SK-N-MC (cell line): ENCODE results near the gene GLI3.

Source experiments
- DNase-seq: peaks from one replicate; pipeline ENCODE4 v3.0.0-alpha.2; 2011; ENCODE audit warnings: low read depth, low spot score
- H3K27ac ChIP-seq: fragments of 200-600 bp; sonication (generic); 2 replicates; pipeline ENCODE4 v1.5.1; 2016; ENCODE audit warnings: mixed run types
- H3K36me3 ChIP-seq: fragments of 200-600 bp; sonication (generic); 2 replicates; pipeline ENCODE4 v1.6.1; 2017; ENCODE audit warnings: antibody characterized with exemption, low read length, mixed read lengths; ENCODE audit not compliant: insufficient read depth
- H3K4me3 ChIP-seq: fragments of 200-600 bp; sonication (generic); 2 replicates; pipeline ENCODE4 v1.5.1; 2016
- H3K9ac ChIP-seq: fragments of 200-600 bp; sonication (generic); 2 replicates; pipeline ENCODE4 v1.8.0; 2017; ENCODE audit warnings: mixed run types, mixed read lengths; ENCODE audit not compliant: insufficient read length
- H3K9me3 ChIP-seq: fragments of 200-600 bp; sonication (generic); 2 replicates; pipeline ENCODE4 v1.6.1; 2017; ENCODE audit warnings: low read depth, mild to moderate bottlenecking, antibody characterized with exemption, low read length, moderate library complexity, mixed read lengths
- EZH2 ChIP-seq: fragments of 200-600 bp; sonication (generic); IDR thresholded peaks from one replicate; pipeline ENCODE4 v1.6.1; 2017; ENCODE audit warnings: antibody characterized with exemption
- FOXP2 ChIP-seq: optimal IDR thresholded peaks from 2 replicates; pipeline ENCODE3; 2011; ENCODE audit warnings: mild to moderate bottlenecking, moderate library complexity; ENCODE audit not compliant: insufficient read depth; ENCODE audit errors: extremely low read length, control extremely low read depth
- POLR2AphosphoS5 ChIP-seq: IDR thresholded peaks from 2 replicates; pipeline ENCODE4 v1.6.1; 2012; ENCODE audit warnings: mild to moderate bottlenecking, low read depth, low read length, borderline replicate concordance

Gene GLI3

DNA sequence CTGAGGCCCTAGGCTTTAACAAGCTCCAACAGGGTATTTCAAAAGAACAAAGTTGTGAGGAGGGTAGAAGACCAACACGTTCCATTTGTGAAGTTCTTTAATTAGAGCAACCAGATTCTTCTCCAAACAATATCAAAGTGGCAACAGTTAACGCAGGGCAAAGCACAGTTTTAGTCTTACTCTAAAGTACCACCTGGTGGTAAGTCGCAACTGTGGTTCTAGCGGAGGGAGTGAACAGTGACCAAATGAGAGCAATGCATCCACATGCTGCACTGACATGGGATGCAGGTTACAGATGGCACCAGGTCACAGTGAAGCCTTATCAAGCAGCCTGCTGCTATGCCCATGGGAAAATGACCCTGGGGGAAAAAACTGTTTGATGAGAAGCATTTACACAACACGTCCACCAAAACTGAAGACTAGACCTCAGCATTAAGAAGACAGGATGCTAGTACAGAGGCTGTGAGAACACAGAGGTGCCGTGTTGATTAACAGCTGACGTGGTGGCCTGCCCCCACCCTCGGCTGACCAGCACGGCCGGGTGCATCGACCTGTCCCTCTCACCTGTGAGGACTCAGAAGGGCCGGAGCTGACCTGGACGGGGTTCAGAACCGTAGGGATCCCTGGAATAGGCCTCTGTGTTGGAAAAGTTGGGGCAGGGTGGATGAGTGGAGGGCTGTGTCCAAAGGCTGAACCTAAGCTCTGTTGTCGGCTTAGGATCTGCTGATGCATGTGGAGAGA is 211.2 kb downstream of the GLI3 start:
- no peak overlapping the region for H3K9ac ChIP-seq
- no peak for DNase-seq
- H3K27ac ChIP-seq = no peak overlapping the region
- no peaks in the 10 kb centered on the region for H3K36me3 ChIP-seq
- no peak overlapping the region for H3K4me3 ChIP-seq
- no peaks in the 10 kb centered on the region for H3K9me3 ChIP-seq
- TF ChIP-seq FOXP2 (no peak), EZH2 (no peak), POLR2AphosphoS5 (no peak)

- Histone ChIP-seq H3K4me3 (no peak overlapping the region), H3K36me3 (no peaks in the 10 kb centered on the region), H3K9ac (no peak overlapping the region), H3K9me3 (no peaks in the 10 kb centered on the region), H3K27ac (no peak overlapping the region)
- TF ChIP-seq FOXP2 (no peak), EZH2 (no peak), POLR2AphosphoS5 (no peak)
- DNase-seq = peak; percentile 30
These were observed 212.5 kb downstream of the GLI3 start for GRCh38 chr7:42024537-42024936.

GRCh38 chr7:42023262-42023661 is 213.7 kb downstream of the GLI3 start:
- Histone ChIP-seq H3K27ac (no peak overlapping the region), H3K9me3 (no peaks in the 10 kb centered on the region), H3K4me3 (no peak overlapping the region), H3K36me3 (no peaks in the 10 kb centered on the region), H3K9ac (no peak overlapping the region)
- no peak for DNase-seq
- no peak for TF ChIP-seq FOXP2
- no peak for TF ChIP-seq POLR2AphosphoS5
- no peak for TF ChIP-seq EZH2

DNA sequence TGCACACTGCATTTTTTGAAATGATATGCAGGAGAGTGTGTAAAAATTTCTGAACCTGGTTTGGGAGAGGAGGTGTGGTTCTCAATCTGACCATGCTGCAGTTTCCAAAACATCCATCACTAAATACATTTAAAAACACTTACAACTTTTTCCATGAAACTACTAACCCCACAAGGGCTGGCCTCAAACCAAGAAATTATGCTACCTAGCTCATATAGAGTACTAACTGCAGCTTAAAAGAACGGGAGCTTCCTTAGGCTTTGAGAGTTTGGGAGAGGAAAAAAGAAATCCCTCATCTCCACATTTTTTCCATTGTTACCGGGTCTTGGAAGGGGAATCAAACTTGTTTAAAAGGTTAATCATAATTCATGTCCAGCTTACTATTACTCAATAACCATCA is 214.2 kb downstream of the GLI3 start:
- Histone ChIP-seq H3K9me3 (no peaks in the 10 kb centered on the region), H3K36me3 (no peaks in the 10 kb centered on the region), H3K9ac (no peak overlapping the region), H3K27ac (no peak overlapping the region), H3K4me3 (no peak overlapping the region)
- no peak for TF ChIP-seq EZH2
- no peak for TF ChIP-seq POLR2AphosphoS5
- no peak for TF ChIP-seq FOXP2
- DNase-seq = no peak

DNA sequence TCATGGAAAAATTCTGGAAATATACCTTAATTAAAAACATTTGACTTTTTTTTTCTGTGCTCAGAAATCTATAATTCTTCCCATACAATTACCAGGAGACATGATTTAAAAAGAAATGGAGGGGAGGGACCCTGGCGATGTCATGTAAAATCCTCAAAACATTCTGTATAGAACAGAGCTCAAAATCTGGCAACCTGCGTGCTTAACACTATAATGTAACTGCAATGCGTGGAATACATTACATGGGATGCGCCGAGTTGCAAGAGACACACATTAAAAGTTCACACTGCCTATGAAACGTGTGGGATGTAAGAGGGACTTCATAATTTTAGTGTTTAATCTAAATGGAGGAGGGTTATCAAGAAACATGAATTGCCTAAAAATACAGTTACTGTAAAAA is 215.0 kb downstream of the GLI3 start:
- H3K9me3 ChIP-seq = no peaks in the 10 kb centered on the region
- H3K36me3 ChIP-seq = no peaks in the 10 kb centered on the region
- no peak overlapping the region for H3K27ac ChIP-seq
- DNase-seq = no peak
- H3K9ac ChIP-seq = no peak overlapping the region
- no peak for TF ChIP-seq EZH2
- TF ChIP-seq FOXP2 = no peak
- no peak for TF ChIP-seq POLR2AphosphoS5
- no peak overlapping the region for H3K4me3 ChIP-seq

DNA sequence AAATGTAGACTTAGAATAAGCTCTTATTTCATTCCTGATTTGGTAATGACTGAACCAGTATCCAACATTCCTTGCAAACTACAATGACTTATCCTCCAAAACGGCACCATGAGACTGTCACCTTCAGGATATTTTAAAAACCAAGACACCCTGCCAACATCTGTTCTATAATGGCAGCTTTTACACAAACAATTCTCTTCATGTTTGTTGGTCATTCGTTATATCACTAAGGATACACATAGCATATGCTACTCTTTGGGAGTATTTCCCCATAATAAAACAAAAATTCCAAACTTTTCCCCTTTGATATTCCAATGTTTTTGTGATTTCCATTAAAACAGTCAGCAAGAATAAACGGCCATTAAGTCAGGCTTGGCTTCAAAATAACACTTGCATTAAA is 215.4 kb downstream of the GLI3 start:
- TF ChIP-seq FOXP2 (no peak), EZH2 (no peak), POLR2AphosphoS5 (no peak)
- DNase-seq = no peak
- H3K4me3 ChIP-seq = no peak overlapping the region
- H3K9ac ChIP-seq = no peak overlapping the region
- no peak overlapping the region for H3K27ac ChIP-seq
- no peaks in the 10 kb centered on the region for H3K9me3 ChIP-seq
- no peaks in the 10 kb centered on the region for H3K36me3 ChIP-seq

DNA sequence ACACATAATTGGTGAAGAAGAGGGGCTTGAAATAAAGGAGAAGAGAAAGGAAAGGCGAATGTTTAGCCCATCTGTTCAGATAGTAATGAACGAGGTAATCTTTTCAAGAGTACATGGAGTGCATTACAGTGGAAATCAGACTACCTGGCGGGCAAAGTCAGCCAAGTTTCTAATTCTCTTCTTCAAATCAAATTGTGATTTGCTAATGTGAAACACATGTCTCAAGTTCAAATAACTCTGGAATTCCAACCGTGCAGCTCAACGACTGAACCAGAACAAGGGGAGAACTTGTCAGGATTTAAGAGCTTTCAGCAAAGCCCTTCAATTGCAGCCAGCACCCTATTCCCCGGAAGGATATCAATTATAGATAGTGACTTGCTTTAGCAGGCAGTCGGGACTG is 216.9 kb downstream of the GLI3 start:
- Histone ChIP-seq H3K4me3 (no peak overlapping the region), H3K36me3 (no peaks in the 10 kb centered on the region), H3K9ac (no peak overlapping the region), H3K27ac (no peak overlapping the region), H3K9me3 (no peaks in the 10 kb centered on the region)
- no peak for TF ChIP-seq EZH2
- TF ChIP-seq POLR2AphosphoS5 = no peak
- no peak for TF ChIP-seq FOXP2
- DNase-seq = peak; percentile 2

DNA sequence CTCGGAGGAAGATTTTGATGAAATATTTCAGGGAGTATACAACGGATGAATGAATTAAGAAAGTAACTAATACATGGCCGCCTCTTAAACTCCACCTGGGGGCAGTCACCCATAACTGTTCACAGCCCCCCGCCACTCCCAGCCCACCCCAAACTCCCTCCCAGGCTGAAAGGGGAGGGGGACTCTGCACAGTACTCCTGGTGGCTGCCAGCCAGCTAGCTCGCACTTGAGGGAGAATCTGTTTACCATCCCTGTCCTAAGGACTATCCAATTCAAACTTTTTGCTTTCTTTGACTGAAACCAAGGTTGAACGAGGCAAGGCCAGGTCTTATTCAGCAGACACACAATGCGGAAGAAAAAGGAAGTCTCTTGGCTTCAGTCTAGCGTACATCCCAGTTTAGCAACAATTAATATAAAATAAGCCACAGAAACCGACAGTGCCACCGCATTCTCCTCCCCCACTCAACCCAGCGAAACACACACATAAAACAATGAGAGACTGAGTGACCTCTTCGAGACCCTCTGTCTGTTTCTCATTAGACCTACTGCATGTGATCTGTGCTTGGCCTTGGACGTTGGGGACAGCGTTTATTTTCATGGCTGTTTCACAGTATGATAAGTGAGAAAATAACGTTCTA is 219.5 kb downstream of the GLI3 start:
- TF ChIP-seq EZH2 = no peak
- TF ChIP-seq POLR2AphosphoS5 = no peak
- TF ChIP-seq FOXP2 = no peak
- H3K4me3 ChIP-seq = no peak overlapping the region
- no peak overlapping the region for H3K9ac ChIP-seq
- no peak overlapping the region for H3K27ac ChIP-seq
- no peaks in the 10 kb centered on the region for H3K9me3 ChIP-seq
- DNase-seq = no peak
- no peaks in the 10 kb centered on the region for H3K36me3 ChIP-seq

GRCh38 chr7:42016517-42016916 is 220.5 kb downstream of the GLI3 start:
- no peak overlapping the region for H3K27ac ChIP-seq
- no peak overlapping the region for H3K9ac ChIP-seq
- no peaks in the 10 kb centered on the region for H3K36me3 ChIP-seq
- TF ChIP-seq FOXP2 (no peak), EZH2 (no peak), POLR2AphosphoS5 (no peak)
- H3K9me3 ChIP-seq = no peaks in the 10 kb centered on the region
- no peak for DNase-seq
- no peak overlapping the region for H3K4me3 ChIP-seq
